GM12873 (cell line): ENCODE results near the gene ABHD16A.

Experiments used
- TF ChIP-seq, protein P1 (sequence below): IDR thresholded peaks from 2 replicates; pipeline ENCODE4 v1.5.1; 2012; ENCODE audit warnings: low read depth, mild to moderate bottlenecking, moderate library complexity, low read length, control low read depth; ENCODE audit not compliant: insufficient read depth; ENCODE audit errors: missing control alignments

ABHD16A gene

DNA sequence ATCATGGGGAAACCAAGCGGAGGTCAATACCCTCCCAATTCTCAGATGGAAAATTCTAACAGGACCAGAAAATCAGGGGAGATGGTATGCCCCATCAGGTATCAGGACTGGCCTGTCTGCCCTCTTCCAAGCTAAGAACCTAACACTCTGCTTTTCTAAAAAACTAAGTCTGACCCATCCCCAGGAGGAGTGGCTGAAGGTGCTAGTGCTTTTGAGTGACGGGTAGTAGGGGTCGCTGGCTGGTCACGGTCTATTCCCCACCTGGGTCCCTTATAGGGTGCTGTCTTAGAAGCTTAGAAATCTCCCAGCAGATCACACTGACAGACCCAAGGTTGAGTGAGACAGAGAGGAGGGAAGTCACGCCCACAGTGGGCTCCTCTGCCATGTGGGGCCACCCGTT lies 9.6 kb downstream of the ABHD16A start:
- TF ChIP-seq, protein P1, sequence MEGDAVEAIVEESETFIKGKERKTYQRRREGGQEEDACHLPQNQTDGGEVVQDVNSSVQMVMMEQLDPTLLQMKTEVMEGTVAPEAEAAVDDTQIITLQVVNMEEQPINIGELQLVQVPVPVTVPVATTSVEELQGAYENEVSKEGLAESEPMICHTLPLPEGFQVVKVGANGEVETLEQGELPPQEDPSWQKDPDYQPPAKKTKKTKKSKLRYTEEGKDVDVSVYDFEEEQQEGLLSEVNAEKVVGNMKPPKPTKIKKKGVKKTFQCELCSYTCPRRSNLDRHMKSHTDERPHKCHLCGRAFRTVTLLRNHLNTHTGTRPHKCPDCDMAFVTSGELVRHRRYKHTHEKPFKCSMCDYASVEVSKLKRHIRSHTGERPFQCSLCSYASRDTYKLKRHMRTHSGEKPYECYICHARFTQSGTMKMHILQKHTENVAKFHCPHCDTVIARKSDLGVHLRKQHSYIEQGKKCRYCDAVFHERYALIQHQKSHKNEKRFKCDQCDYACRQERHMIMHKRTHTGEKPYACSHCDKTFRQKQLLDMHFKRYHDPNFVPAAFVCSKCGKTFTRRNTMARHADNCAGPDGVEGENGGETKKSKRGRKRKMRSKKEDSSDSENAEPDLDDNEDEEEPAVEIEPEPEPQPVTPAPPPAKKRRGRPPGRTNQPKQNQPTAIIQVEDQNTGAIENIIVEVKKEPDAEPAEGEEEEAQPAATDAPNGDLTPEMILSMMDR, result no peak

DNA sequence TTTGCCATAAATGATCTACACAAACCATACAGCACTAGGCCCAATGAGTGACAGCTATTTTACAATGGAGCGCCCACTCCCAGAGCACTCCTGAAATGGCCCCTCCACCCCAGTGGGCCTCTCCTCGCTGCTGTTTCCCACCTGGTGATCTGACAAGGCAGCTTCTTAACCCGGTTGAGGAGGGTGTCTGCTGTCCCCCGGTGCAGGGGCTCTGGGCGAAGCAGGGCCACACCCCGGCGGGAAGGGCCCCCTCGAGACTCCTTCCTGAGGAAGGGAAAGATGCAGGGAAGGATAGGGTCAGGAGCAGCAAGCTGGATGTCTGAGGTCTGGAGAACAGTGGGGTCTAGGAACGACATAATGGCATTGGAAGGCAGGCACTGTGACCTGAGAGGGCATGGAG lies 10.2 kb downstream of the ABHD16A start:
- TF ChIP-seq, protein P1, result no peak

DNA sequence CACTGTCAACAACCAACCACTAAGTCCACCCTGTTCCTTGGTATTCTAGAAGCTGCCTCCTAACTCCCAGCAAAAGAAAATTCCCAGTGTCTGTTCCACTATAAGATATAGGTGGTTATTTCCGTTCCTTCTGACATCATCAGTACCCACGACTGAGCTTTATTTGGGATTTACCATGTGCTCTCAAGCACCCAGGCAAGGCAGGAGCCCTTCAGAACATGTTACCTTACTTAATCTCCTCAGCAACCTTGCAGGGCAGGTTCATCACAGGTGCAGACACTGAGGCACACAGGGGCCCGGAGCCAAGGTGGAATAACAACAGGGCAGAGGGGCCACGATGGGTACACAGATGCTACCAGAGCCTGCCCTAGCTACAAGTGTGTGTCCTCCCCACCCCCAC lies 10.8 kb downstream of the ABHD16A start:
- TF ChIP-seq, protein P1, result no peak

DNA sequence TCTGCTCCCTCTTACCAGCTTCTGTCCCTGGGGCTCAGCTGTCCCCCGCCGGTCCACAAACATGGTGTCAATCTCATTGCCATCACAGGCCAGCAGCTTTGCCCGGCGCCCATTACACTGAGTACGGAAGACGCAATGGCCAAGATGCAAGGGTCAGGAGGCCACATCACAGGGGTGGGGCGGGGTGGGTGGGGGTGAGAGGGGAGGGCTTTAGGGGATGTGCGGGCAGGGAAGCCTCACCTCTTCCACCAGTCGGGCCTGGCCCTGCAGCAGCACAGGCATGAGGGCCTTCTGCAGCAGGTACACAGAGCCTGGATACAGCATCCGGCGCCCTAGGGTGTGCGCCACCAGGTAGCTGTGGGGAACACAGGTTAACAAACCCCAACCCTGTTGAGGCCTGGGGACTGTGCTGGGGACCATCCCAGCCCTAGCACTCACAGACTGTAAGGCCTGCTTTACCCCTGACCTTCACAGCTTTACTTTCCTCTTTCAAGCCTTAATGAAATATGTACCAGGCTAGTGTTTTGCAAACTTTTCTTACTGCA lies 11.5 kb downstream of the ABHD16A start:
- TF ChIP-seq, protein P1, result no peak

DNA sequence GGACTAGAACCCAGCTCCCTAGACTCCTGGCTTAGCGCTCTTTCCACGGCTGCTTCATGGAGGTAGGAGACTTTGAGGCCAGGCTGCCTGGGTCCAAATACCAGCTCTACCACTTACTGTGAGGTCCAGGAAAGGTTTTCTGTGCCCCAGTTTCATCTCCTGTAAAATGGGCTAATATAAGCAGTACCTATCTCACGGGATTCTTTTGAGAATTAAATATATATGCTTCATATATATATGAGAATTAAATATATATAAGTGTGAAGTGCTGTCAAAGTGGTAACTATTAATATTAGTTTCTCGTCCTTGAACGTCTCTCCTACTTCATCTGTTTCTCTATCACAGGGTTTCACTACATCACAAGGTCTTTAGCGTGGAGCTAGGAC lies 12.1 kb downstream of the ABHD16A start:
- TF ChIP-seq, protein P1, result no peak

DNA sequence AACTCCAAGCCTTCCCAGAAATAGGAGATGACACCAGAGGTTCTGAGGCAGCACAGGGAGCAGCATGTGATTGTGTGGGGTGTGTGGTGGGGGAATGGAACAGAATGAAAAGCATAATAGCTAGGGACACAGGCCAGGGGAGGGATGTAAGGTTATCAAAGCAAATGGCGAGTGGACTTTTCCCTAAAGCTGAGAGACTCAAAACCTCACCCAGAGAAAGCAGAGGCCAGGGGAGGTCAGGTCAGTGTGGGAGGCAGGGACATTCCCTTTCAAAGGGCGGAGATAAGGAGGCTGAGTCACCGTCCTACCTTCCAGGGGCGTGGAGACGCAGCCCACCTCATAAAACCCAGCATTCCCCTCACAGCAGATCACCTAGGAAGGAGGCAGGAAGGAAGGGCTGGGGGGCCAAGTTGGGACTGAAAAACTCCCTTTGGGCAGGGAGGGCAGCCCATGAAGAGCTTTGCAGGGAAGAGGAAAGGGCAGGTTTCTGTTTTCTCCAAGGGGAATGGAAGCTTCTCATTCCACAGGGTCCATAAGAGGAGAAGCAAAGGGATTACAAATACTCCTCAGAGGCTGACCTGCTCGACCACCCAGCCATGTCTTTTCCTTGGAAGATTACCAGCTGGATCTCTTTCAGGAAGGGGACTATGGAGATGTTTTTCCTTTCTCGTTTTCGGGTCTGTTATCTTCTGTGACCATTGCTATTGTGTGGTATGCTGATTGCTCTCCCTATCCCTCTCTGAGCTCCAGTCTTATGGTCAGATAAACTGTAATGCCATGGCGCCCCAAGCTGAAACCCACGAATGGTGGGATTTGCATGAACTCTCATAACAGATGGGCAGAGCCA lies 12.7 kb downstream of the ABHD16A start:
- TF ChIP-seq, protein P1, result no peak

DNA sequence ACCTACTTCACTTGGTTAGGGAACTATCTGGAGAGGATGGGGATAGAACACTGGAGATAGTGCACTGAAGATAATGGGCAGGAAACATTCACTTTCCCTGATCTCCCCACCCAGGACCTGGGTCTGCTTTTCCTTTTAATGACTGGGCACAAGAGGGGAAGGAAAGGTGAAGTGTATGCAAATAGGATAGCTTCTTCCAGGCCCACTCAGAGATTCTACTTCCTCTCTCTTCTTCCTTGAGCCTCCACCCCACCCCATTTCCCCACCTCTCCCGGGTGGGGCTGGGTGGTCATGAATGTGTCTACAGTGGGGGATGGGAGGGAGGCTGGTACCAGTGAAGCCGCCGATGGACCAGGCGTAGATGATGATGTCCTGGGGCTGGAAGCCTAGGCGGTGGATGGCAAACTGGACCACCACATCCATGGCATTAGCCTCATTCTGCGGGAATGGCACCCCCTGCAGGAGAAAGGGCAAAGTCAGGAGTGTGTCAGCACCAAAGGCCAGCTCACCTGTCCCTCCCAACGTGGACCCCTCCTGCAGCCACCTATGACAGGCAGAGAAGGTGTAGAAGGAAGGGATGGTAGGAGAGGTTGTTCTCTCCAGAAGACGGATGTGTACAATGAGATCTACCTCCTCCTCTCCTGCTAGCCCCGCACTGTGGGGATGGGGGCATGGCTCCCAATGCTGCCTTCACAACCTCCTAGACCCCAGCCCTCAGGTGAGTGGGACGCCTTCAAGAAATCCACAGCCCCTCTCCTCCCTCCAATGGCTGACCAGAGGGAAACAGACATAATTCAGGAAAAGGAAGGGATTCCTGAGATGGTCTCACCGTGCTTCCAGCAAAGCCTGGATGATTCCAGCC lies 13.6 kb downstream of the ABHD16A start:
- TF ChIP-seq, protein P1, result peak; percentile 58
